Measurements from ENCODE around the gene CRISP2.
"Not testable (repeated sequence)": the region's sequence is repeated elsewhere in the genome, so short reads cannot be mapped to it uniquely, and the experiment has no call there.

The CRISP2 gene

GRCh38 chr6:49713346-49713745, at the start of gene CRISP2:
Gene CRISP2 (minus strand): TSS chr6:49713543. CDS start chr6:49709196, 4,347 bp downstream.
- DNase-seq (ENCODE audit: low read depth), result no peak

GRCh38 chr6:49744259-49744658, 30.9 kb upstream of the CRISP2 start, which contains the start of gene CRISP3:
Gene CRISP3 (minus strand): TSS chr6:49744388. CDS start chr6:49744367, 21 bp downstream.
- DNase-seq (ENCODE audit: low read depth), result no peak

- no peak for DNase-seq (ENCODE audit: low read depth)
Measured at GRCh38 chr6:49743429-49743828, 30.1 kb upstream of the CRISP2 start.

DNA sequence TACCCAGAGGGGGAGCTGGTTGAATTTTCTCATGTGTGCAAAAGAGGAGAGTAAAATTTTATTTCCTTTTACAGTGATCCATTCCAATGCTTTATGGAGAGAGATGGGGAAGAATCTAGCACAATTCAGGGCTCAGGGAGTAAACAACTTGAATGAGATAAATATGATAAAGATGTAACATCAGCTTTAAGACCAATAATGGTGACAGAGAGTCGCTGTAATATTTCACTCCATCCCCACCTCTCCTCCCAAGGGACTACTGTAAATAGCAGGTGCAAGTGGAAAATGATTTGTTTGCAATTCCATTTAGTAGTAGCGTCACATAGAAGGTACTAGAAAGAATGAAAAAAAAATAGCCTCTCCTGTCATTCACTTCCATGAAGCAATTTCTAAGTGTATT, 26.1 kb upstream of the CRISP2 start:
- DNase-seq (ENCODE audit: low read depth), result no peak

DNA sequence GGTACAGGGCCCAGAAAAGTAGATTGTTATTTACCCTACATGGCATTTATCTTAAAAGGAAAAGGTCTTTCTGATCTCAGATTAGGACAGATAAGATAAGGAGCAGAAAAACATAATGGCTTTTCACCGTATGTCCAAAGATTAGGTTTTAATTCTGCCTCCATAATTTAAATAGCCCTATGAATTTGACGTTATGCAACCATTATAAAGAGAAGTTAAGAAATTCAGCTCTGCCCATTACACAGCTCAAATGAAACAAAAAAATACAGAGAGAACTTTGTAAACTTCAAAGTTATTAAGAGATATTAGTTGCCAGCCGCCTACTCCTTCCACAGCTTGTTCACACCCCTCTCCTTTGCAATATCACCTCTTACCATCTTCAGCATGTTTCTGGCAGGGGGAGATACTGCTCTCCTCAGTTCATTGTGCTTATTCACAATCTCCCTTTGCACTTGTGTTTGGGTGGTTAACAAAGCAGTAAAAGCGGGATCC, 22.7 kb upstream of the CRISP2 start:
- no peak for DNase-seq (ENCODE audit: low read depth)

DNA sequence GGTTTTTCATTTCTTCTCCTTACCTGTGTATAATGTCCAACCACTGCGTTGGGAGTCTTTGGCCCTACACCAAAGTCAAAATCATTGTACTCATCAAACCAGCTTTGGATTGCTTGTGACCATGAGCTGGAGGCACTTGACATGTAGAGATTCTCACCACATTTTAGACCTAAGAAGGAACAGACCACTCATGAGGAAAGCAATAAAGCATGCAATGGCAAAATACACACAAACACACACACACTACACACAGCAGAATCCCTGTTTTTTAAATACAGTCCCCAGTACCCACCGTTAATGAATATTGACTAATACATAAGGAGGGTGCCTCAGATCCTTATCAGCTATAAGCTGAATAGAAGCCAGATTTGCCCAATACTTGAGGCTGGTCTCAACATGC, 20.3 kb upstream of the CRISP2 start:
- DNase-seq (ENCODE audit: low read depth), result no peak

DNA sequence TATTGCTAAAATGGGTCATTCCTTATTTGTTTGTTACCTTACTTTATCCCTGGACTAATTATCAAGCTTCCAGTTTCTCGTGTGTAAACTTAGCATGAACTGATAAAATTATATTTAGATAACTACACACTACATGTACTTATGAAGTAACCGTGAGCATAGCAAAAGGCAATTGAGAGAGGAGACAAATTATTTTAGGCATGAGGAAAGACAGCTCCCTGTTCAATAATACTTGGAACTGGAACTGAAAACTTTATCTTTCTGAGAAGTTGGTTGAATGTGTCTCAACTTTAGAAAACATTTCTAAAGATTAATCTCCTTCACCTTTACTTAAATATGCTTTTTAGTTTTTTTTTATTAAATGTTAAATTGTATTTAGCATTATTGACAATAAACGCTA, 19.4 kb upstream of the CRISP2 start:
- DNase-seq (ENCODE audit: low read depth), result no peak

GRCh38 chr6:49730251-49730650, 16.9 kb upstream of the CRISP2 start:
- no peak for DNase-seq (ENCODE audit: low read depth)

- DNase-seq (ENCODE audit: low read depth), result not testable (repeated sequence)
Measured at GRCh38 chr6:49723917-49724316, 10.6 kb upstream of the CRISP2 start.

- no peak for DNase-seq (ENCODE audit: low read depth)
Measured at GRCh38 chr6:49721297-49721696, 8.0 kb upstream of the CRISP2 start.

GRCh38 chr6:49720372-49720771, 7.0 kb upstream of the CRISP2 start:
- no peak for DNase-seq (ENCODE audit: low read depth)

GRCh38 chr6:49698478-49698877, 14.9 kb downstream of the CRISP2 start:
- DNase-seq (ENCODE audit: low read depth), result no peak

DNA sequence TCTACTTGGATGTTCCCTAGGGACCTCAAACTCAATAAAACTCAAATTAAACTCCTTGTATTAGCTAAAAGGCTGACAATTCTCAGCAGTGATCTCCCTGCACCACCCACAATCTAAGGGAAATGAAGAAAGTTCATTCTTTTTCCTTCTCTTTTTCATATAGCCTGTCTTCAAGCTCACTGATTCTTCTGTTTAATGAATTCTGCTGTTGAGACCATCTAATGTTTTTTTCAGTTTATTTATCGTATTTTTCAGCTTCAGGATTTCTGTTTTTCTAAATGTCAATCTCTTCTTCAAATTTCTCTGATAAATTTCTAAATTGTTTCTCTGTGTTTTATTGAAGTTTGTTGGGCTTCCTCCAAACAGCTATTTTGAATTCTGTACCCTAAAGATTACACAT, 19.8 kb downstream of the CRISP2 start:
- no peak for DNase-seq (ENCODE audit: low read depth)

- no peak for DNase-seq (ENCODE audit: low read depth)
Measured at GRCh38 chr6:49692534-49692933, 20.8 kb downstream of the CRISP2 start.

- DNase-seq (ENCODE audit: low read depth), result no peak
Measured at GRCh38 chr6:49676671-49677281, 36.6 kb downstream of the CRISP2 start.

- DNase-seq (ENCODE audit: low read depth), result no peak
Measured at GRCh38 chr6:49675816-49676215, 37.5 kb downstream of the CRISP2 start.

GRCh38 chr6:49668083-49668511, 45.2 kb downstream of the CRISP2 start:
- DNase-seq (ENCODE audit: low read depth), result no peak

GRCh38 chr6:49666930-49667757, 46.2 kb downstream of the CRISP2 start:
- DNase-seq (ENCODE audit: low read depth), result no peak

- no peak for DNase-seq (ENCODE audit: low read depth)
Measured at GRCh38 chr6:49666480-49666879, 46.9 kb downstream of the CRISP2 start.

GRCh38 chr6:49664817-49665216, 48.5 kb downstream of the CRISP2 start:
- DNase-seq (ENCODE audit: low read depth), result no peak

DNA sequence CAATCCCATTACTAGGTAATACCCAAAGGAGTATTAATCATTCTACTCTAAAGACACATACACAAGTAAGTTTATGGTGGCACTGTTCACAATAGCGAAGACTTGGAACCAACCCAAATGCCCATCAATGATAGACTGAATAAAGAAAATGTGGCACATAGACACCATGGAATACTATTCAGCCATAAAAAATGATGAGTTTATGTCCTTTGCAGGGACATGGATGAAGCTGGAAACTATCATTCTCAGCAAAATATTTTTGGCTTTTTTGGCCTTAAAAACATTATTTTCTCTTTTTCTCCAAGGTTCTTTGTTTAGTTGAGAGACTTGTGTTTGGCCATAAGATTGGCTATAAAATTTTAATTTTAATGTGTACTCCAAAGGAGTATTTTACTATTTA, 49.3 kb downstream of the CRISP2 start:
- not testable (repeated sequence) for DNase-seq (ENCODE audit: low read depth)

DNA sequence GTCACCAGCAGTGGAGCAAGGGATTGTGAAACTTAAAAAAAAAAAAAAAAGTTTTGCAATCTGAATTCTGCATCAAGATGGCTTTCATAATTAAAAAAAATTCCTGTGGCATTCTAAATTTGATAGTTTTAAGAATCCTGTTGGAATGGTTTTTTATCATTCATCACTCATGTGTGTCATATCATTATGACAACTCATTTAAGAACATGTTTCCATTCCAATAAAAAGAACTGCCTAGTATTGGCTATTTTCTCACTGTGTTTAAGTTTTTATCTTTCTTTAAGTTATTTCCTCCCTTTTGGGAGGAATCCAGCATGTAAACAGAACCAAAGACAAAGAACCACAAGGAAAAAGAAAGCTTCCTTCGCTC, 50.5 kb downstream of the CRISP2 start:
- DNase-seq (ENCODE audit: low read depth), result no peak

DNA sequence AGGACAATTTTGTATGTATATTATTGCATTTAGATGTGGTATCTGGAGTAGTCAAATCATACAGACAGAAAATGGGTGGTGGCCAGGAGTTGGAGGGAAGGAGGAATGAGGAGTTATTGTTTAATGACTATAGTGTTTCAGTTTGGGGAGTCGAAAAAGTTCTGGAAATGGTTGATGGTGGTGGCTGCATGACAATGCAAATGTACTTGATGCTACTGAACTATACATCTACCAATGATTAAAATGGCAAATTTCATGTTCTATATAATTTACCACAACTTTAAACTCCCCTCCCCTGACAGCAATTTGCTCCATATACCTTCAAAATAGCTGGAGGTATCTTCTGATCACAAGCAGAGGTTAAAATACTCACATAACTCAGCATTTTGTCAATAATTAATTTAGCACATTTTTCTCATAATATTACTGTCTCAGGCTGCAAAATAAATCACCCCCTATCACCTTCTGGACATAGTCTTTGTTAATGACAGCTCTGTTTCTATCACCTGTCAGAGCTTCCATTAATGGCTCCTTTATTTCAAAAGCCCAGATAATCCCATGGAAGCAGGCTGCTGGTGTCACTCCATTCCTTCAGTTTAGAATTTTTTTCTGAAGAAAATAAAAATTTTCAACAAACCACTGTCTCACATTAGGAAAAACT, 51.0 kb downstream of the CRISP2 start:
- DNase-seq (ENCODE audit: low read depth), result no peak

Measured in activated T-helper 1 cell treated with Interleukin-2 at 50 U/mL for 16 hours (primary cell).